SK-N-MC (cell line): ENCODE measurements around the gene OSBPL5.

Experiments
- EZH2 ChIP-seq: fragments of 200-600 bp; sonication (generic); IDR thresholded peaks from one replicate; pipeline ENCODE4 v1.6.1; 2017; ENCODE audit warnings: antibody characterized with exemption
- POLR2AphosphoS5 ChIP-seq: IDR thresholded peaks from 2 replicates; pipeline ENCODE4 v1.6.1; 2012; ENCODE audit warnings: mild to moderate bottlenecking, low read depth, low read length, borderline replicate concordance

- TF ChIP-seq POLR2AphosphoS5 (no peak), EZH2 (no peak)
These were observed 17.9 kb downstream of the OSBPL5 start for GRCh38 chr11:3147257-3147619.
